Endothelial cell of hepatic sinusoid (primary cell): Measurements from ENCODE around the gene TGFA.

ENCODE experiments used
- in situ Hi-C: cut with HindIII; loops from 2 replicates; pipeline ENCODE4 v1.10.0; 2017; ENCODE audit warnings: low sequenced_read_pairs

The TGFA gene

DNA sequence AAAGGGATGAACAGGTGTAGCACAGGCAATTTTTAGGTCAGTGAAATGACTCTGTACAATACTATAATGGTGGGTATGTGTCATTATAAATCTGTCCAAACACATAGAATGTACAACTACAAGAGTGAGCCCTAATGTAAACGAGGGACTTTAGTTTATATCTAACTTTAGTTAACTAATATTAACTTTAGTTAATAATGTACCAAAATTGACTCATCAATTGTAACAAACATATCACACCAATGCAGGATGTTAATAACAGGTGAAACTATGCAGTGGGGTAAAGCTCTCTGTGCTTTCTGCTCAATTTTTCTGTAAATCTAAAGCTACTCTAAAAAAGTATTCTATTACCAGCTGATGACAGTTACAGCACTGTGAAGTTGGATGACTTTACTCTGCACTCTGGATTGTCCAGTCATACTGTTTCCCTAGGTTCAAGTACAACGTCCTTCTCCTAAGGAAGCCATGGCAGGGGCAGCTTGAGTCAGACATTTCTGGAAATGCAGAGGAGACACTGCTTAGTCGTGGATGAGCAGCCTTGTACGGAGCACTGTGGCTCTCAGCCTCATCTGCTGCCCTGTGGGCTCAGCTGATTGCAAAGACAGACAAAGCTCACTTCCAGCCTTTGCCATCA is 26.1 kb downstream of the TGFA start:
- in situ Hi-C loops = loop anchor here (5.0 kb wide), 1 partner anchor 65 kb away; no protein-coding TSS in a partner anchor

DNA sequence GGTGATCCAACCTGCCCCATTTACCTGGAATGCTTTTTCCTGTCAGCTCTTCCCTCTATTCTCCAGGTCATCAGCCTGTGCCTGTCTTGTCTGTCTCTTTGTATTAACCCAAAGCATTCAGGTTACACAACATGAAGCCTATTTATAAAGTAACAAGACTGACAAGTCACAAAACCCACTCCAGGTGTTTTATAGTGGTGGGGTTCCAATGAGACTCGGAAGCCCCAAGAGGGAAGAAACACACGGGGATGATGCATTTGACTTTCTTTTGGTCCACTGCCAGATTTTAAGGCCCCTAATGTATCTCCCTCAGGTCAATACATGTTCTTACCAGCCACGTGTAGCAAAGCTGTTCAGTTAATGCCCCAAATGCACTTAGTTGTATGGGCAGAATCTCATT is 27.5 kb downstream of the TGFA start:
- in situ Hi-C loops = loop anchor here (5.0 kb wide), 1 partner anchor 66 kb away; no protein-coding TSS in a partner anchor

DNA sequence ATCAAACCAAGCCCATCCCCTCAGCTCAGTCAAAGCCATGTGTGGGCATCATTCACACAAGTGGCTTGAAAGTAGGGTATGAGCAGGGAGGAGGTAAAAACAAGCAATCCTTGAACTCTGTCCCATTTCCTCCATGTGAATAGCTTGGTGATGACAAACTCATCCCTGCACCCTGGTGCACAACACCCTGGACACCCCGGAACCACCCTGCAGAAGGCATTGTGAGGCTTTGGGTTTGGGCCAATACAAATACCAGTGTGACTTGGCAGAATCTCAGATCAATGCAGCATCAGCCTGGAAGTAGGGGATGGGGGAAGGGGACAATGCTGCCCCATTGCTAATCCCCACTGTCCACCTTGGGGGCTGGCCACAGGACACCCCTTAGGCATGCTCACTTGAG is 28.6 kb downstream of the TGFA start:
- in situ Hi-C loops = loop anchor here (5.0 kb wide), 1 partner anchor 67 kb away; no protein-coding TSS in a partner anchor

DNA sequence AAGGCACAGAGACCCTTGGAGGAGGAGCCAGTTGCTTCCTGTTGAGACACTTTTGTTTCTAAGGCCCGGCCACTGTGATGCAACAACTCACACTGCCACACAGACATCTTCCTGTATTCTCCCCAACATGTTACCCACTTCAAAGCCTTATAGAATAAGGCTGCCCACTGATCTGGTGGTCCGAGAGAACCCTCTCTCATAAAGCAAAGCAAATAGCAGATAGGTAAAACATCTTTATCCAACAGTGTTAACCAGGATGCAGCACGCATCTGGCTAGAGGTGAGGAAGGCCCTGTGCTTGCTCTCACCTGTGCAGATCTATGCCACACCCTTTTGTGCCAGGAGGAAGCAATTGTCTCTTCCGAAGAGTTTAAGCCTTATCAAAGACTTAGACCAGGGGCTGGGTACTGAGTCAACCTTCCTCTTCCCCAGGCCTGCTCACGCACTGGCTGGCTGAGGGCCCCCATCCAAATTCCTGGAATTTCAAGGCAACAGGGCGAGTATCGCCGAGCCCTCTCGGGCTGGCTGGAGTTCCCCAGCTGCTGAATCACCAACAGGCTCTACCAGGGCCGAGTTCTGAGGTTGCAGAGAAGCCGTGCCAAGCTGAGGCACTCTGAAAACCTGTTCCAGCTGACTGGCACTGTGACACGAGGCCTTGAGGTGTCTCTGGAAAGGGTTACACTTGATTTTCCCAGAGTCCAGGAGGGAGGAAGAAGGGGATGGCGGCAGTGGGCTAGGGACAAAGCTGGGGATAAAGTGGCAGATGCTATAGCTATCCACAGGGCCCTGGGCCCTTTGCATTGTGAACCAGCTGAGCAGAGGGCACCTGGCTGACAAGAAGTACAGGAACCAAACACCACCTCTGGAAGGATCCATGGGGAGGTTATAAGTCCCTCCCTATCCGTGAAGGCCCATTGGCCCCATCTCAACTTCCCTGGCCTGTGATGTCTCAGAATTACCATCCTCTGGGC is 29.3 kb downstream of the TGFA start:
- in situ Hi-C loops = no loop called here

DNA sequence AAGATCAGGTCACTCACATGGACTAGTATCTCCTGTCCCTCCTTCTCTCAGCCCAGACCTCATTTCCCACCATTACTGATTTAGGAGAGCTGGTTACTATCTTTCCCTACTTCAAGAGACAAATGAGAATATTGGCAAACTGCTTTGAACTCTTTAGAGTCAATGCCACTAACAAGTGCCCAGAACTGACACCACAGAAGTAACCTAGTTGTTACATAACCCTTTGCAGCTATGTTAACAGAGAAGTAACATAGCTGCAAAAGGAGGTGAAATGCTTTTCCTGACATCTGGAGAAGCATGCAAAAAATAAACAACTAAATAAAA is 30.0 kb downstream of the TGFA start:
- in situ Hi-C loops = no loop called here

DNA sequence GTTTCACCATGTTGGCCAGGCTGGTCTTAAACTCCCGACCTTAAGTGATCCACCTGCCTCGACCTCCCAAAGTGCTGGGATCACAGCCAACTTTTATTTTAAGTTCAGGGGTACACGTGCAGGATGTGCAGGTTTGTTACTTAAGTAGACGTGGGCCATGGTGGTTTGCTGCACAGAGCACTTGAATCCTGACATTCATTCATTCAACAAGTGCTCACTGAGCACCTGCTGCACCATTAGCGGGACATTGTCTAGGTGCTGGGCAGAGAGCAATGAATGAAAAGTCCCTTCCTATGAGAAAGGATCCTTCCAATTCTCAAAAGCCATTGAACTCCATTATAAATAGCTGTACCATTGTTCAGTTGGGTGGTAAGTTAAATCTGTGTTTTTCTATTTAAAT is 31.0 kb downstream of the TGFA start:
- in situ Hi-C loops = no loop called here

DNA sequence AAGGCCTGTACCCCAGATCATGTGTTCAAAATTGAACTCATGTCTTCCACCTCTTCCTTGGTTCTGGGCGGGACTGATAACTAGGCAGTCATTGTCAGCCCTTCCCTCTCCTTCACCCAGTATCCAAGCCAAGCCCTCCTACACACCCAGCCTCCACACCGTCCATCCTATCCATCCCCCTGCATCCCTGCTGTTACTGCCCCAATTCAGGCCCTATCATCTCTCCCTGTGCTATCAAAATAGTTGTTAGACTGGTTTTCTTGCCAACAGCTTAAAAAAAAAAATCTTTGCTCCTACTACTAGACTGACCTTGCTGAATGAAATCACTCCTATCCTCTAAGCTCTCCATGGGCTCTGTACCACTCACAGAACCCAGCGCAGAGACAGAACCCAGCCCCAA is 32.8 kb downstream of the TGFA start:
- in situ Hi-C loops = no loop called here

DNA sequence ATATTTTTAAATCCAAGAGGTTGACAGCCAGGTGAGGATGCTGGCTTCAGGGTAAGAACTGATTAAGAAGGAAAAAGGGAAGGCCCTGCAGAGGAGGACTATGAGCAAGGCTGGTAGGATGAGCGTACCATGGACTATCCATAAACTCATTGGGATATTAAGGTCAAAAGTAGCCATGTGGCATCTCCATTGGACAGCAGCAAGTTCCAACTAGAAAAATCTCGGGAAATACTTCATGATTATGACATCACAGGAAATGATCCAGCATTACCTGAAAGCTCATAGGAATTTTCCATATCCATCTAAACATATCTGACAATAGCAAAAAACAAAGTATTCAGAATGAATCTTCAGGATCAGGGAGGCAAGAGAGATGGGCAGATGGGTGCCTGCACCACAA is 34.2 kb downstream of the TGFA start:
- in situ Hi-C loops = no loop called here

DNA sequence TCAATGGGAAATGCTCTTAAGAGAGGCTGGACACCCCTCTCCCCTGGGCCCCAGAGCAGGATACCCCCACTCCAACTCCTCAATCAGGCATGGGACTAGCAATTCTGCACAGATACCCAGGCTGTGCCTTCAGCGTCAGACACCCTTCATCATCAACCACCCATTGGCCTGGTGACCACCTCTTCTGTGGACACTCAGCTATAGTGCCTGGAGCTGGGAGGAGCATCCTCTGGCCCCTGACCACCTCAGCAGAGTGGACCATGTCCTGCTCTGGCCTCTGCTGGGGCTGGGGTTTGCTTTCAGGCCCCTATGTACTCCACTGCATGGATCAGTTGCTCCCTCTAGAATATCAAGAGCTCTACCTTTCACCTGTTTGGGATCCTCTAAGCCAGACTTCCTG is 35.1 kb downstream of the TGFA start:
- in situ Hi-C loops = no loop called here

DNA sequence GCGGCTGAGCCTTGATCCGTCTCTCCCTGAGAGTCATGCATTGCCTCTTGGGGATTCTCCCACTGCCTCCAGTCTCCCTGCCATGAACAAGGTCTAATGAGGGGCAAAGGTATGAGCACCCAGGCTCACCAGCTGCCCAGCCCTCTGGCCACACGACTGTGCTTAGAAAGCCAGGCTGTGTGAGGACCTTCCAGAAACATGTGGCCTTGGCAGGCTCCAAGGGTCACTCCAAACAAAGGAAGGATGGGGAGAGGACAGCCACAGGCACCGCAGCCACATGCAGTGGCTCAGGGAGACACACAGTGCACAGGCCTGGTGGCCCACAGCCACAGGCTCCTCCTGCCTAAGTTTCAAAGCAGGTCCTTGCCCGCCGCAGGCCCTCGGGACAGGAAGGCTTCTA is 35.8 kb downstream of the TGFA start:
- in situ Hi-C loops = no loop called here

DNA sequence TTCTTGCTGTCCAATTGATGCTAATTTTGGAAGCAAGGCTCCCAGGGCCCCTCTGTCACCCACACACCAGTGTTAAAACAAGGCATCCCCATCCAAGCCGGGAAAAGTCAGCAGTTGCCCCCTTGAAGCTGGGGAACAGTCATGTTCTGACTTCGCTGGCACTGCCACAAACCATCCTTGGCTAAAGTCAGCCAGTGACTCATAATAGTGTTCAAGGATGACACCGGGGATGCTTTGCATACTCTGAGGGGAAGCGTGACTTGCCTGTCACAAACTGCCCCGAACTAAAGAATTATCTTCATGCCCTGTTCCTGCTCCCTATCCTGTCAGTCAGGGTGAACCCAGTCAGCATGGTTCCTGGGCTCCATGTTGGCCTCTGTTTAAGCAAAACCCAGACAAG is 37.0 kb downstream of the TGFA start:
- in situ Hi-C loops = no loop called here

DNA sequence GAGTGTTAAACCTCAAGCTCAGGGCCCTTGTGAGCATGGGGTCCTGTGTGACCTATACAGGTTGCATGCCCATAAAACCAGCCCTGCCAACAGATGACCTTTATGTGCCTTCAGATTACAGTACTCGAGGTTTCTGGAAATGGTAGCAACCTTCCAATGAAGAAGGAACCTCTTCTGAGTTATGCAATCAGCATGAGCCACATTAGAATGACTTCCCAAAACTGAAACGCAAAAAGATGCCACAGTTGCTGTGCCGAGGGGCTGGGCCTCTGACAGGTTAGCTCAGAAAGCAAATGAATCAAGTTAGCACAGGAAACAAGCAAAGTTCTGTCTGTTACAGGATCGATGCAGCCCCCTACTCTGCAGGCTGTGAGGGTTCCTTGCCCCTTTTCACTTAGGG is 37.7 kb downstream of the TGFA start:
- in situ Hi-C loops = no loop called here

DNA sequence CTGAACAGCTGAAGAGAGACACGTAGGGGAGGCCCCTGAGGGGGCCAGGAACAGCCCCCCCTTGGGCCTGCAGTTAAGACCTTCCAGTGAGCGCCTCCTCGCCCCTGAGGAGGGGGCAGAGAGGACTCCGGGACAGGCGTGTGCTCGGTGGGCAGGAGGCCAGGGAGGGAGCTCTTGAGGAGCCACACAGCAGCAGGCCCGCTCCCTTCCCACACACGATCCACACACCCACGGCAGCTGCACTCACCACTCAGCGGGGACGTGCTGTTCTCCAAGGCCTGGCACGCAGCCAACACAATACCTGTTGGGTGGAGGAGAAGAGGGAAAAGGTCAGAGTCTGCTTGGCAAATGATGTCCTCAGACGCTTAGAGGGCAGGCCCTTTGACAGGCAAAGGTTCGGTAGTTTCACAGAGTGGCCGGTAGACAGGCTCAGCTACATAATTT is 39.0 kb downstream of the TGFA start:
- in situ Hi-C loops = no loop called here

DNA sequence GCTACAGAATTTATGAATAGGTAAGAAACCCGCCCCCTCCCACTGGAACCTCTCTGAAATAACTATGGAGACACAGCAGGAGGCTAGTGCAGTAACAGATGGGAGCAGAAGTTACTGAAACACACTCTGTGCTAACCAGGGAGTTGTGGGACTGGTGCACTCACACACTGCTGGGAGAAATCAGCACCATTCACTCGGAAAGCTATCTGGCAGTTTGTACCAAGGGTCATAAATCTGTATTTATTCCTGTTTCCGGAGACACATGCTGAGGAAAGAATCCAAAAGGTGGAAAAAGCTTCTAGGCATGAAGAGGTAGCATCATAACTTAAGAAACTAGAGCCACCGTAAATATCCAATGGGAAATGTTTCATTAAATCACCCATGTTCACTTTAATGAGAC is 39.9 kb downstream of the TGFA start:
- in situ Hi-C loops = no loop called here

DNA sequence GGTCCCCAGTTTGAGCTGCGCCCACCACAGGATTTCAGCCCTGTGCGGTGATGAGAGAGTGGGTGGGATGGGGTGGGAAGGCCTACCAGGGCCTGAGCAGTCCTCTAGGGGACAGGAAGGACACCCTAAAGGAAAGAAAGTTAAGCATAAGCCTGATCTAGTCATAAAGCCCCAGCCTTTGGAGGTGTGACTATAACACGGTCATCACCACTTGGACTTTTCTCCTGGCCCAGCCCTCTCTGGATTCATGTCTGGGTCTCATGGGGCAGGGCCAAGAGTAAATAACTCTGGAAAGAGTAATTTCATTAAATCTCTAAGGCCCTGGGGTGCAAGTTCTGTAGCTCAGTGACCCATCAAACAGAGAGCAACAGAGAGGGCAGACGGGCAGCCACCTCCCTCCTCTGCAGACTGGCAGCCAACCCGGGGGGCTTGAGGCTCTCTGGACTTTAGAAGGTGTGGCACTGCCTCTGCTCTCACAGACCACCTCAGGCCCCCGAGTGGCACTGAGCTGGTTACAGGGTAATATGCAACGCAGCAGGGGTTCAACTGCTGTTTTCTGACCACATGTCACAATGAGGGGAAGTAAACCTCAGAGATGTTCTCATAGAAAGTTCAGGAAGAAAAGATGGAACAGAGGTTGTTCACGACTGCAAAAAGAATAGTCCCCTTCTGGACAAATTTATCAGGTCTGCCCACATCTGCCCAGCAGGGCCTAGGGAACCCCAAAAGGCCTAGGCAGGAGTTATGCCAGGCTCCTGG is 41.5 kb downstream of the TGFA start:
- in situ Hi-C loops = no loop called here

DNA sequence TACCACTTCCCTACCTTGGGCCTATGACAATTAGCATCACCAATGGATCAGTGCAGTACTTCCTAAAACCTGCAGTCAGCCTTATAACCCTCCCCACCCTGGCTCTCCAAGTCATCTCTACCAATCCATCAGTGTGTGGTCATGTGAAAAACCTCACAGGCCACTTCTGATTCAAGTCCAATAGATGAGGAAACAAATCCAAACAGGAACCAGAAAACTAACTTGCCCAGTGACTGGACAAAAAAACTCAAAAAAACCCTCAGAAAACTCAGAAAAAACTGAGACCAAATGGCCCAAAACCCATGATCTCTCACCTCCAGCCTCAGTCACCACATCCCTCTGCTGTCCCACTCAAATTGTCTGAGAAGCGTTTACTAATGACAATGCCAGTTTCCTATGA is 43.3 kb downstream of the TGFA start:
- in situ Hi-C loops = no loop called here

DNA sequence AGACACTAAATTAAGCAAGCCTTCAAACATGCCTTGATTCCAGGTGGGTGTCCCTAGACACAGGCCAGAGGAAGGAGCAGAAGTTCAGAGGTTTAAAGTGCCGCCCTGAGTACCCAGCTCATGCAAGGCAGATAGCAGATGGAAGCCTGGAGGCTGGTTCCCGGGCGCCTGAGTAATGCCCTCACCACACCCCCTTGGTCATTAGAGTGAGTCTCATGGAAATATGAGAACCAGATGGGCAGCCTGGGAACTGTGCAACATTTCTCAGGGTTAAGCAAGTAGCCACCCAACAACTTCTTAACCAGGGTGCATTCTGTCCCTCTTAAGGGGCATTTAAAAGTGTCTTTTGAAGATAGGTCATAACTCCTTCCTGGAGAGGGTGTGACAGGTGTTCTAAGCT is 44.1 kb downstream of the TGFA start:
- in situ Hi-C loops = no loop called here

DNA sequence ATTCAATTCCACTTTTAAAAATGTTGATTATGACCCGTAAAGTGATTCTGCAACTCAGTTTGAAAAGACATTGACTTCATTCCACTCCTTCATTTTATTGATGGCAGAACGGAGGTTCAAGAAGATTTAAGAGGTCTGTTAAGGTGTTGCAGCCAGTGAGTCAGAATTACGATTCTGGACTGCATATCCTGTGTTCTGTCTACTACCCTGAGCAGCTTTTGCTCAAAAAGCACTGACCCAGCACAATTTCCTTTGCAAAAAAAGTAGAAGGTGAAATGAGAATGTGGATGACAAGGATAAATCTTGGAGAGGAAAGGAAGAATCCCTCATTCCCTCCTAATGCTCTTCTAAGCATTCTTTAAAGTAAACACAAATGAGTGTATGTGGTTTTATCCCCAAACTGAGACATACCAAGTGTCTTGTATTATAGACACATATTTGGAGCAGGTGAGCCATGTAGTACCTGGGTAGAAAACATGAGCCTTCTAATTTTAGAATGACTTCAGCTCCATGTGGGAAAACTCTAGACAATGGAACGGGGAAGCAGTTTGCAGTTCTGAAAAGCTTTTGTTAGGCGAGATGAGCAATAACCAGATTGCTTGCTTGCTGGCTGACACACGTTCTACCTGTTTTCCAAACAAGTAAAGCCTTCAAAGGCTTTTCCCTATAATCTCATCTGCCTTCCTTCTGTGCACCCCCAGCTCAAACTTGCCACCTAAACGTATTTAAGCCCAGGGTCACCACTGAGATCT is 44.7 kb downstream of the TGFA start:
- in situ Hi-C loops = no loop called here

DNA sequence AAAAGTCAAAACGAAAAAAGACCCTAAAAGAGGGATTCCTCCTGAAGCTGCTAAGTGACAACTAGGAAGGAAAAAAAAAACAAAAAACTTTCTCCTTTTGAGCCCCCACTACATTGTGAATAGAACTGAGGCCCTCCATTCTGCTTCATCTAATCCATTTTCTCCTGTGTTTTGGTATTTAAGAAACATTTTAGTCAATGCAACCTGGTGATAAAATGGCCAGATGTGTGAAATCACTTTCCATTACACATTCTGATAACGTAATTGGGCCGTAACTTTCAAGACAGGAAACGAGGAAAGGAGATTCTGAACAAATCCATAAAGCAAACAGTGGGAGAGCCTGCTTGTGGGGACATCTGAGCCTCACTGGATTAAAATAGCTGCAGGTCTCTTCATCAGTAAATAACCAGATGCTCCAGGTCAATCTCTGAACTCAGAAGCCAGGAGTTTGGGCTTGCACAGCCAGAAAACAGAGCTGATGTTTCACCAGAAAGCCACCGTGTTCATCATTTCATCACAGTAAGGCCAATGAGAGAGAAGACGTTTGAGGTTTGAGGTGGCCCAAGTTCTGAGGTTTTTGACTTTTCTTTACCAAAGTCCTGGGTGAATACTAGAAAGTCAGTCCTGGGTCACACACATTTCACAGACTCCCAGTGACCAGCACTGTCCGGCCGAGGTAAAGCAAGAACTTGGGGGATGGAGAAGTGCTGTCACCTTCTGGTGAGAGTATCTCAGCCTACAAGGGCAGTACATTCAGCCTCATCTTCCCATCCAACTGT is 47.8 kb downstream of the TGFA start:
- in situ Hi-C loops = no loop called here

DNA sequence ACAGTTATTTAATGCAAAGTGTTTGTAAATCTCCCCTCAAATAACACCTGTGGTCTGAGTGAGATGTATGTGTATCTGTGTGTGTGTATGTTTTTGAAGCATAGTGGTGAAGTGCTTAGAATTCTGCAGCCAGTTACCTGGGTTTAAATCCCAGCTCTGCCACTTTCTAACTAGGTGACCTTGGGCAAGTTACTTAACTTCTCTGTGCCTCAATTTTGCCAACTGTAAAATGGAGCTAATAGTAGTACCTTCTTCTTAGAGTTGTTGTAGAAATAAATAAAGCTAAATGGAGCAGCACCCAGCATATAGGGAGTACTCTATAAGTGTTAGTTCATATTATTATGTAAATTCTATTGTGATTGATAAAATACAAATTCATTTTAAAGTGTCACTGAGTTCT is 48.9 kb downstream of the TGFA start:
- in situ Hi-C loops = no loop called here
